ENCODE results near the gene ATP11A.

DNA sequence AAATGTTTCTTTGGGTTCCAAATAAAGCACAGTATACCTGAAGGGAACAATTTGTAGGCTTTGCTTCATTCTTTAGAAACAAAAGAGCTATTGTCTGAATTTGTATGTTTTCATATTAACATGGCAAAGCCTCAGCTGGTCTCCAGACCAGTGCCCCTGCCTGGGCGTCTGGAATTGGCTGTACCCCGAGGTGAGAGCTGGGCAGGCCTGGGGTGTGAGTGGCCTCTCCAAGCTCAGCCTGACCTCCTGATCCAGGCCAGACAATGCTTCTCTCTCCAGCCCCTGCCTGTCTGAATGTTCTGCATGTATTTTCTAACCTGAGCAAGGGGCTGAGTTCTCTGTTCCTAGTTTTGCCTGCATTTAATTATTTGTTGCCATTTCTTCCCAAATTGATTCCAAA, 212.8 kb downstream of the ATP11A start:
- TF ChIP-seq POLR2A (IDR thresholded peaks at IDR 0.05): no peak
- TF ChIP-seq, protein P1, sequence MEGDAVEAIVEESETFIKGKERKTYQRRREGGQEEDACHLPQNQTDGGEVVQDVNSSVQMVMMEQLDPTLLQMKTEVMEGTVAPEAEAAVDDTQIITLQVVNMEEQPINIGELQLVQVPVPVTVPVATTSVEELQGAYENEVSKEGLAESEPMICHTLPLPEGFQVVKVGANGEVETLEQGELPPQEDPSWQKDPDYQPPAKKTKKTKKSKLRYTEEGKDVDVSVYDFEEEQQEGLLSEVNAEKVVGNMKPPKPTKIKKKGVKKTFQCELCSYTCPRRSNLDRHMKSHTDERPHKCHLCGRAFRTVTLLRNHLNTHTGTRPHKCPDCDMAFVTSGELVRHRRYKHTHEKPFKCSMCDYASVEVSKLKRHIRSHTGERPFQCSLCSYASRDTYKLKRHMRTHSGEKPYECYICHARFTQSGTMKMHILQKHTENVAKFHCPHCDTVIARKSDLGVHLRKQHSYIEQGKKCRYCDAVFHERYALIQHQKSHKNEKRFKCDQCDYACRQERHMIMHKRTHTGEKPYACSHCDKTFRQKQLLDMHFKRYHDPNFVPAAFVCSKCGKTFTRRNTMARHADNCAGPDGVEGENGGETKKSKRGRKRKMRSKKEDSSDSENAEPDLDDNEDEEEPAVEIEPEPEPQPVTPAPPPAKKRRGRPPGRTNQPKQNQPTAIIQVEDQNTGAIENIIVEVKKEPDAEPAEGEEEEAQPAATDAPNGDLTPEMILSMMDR (IDR thresholded peaks at IDR 0.05): no peak
